ENCODE data around the gene RTRAF. TPM values are rescaled to one million over a fixed set of nuclear protein-coding genes. Genes with fewer than 3 reads are reported as not detected.

Gene RTRAF
- total RNA-seq, 1 donor from 2014 or later = 152 TPM

DNA sequence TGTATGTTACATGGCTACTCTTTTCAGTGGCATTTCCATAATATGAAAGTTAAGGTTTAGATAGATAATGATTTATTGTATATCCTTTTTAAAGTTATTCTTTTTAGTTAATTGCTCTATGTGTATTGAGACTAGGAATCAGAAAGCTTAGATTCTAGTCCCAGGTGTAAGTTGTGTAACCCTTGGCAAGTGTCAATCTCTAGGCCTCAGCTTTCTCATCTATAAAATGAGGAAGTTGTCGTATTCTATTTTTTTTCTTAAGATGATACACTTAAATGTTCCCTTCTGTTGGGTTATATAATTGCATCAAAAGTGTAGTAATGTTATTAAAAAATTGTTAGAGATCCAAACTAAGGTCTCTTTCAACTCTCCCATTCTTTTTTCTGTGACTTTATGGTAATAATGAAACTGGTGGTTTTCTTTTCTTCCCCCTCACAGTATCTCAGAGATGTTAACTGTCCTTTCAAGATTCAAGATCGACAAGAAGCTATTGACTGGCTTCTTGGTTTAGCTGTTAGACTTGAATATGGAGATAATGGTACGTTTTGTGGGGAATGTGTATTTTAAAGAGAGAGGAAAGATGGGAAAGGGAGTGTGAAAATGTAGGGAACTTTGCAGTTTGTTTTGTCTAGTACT is 4.1 kb downstream of the RTRAF start:
- DNase-seq (ENCODE audit: low spot score) = no peak

DNA sequence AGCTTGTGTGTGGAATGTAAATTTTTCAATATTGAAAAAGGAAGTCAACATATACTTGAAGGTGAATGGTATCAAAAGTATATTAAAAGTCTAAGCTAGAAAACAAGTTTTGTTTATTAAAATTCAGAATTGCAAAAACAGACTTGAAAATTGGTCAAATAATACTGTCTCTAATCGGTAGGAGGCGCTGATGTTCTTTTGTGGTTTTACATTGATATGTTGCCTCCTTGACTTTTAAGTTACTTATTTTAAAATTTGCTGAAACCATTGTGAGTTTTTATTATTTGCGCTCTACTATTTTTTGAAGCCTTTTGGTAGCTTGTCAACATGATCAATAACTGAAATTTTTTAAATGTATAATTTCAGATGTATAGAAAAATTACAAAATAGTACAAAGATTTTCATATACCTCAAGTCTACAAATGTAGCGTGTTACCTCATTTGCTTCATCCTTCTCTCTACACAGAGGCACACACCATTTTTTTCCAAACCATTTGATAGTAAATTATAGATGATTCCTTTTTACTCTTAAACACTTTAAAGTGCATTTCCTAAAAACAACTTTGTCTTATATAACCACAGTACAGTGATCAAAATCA is 6.9 kb downstream of the RTRAF start:
- DNase-seq (ENCODE audit: low spot score) = no peak

DNA sequence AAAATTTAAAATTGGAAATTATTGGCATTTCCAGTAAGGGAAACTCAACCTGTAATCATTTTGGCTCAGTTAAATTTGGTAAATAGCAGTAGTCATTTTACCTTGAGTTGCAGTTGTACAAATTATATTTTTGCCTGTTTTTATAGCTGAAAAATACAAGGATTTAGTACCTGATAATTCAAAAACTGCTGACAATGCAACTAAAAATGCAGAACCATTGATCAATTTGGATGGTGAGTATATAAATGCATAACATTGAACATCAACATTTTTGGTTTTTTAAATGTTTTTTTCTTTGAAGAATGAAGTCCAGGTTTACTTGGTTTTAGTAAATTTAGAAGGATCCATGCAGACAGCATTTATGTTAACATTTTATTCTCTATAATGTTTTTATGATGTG is 9.0 kb downstream of the RTRAF start:
- no peak for DNase-seq (ENCODE audit: low spot score)

DNA sequence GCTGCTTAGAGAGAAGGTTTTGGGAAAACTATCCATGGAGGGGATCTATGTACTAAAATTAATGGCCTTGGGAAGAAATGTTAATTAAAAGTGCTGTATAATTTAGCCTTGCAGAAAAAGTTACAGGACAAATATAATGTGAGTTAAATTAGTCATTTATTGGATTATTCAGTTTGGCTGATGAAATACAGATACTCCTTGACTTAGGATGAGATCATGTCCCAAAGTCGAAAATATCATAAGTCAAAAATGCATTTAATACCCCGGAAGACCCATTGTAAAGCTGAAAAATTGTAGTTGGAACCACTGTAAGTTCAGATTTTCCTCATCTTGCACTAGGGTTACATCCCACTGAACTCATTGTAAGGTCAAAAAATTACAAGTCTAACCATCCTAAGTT is 9.7 kb downstream of the RTRAF start:
- DNase-seq (ENCODE audit: low spot score) = no peak

DNA sequence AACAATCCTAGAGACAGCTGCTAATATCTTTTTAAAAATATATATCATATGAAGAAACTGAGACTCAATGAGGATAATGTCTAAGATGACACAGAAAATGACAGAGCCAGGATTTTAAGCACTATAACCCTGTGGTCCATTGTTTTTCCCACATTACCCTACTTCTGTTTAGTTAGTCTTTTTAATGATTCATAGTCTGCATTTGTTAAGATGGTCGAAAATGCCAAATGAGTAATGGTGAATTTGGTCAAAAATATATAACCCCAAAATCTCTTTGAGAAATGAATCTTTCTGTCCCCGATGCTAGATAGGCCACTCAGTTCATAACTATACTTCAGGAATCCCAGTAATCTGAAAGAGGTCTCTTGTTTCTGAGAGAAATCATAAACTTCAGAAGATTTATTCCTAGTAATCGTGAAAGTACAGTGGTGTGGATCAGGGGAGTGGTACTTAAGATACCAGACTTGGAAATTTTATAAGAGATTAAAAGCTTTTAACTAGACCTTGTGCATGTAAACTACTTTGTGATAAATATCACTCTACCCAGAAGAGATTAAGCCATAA is 10.8 kb downstream of the RTRAF start:
- DNase-seq (ENCODE audit: low spot score) = no peak

DNA sequence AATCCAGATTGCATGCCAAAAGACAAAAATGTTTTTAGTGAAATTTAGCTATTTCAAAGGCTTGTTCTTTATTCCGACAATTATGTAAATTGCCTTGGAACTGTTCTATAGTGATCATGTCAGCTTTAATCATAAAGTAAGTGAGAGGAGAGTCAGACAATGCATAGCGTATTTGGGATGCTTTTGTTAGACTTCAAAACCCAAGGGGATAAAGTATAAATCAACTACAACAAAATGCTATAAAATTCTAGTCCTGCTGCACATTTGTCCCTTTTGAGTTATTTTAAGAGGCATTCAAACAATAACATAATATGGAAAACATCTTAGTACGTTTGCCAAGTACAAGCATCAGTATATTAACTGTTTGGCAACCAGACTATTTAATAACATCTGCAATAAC is 11.3 kb downstream of the RTRAF start:
- no peak for DNase-seq (ENCODE audit: low spot score)

DNA sequence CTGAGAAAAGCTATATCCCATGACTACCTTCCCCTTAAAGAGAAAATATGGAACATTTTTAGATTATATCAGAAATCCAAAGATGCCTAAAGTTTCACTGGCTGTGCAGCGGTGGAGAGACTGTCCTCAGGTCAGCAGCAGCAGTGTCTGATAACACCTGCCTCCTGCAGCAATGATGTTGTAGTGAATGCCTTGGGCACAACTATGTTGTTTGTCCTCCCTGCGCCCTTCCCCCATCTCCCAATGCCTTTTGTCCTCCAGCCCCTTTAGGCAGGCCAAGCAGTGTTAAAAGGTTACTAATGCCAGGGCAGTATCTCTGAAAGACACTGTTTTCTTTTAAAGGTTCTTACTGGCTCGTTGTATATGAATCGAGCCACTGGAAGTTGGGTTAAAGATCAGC is 13.2 kb downstream of the RTRAF start:
- DNase-seq (ENCODE audit: low spot score) = no peak

DNA sequence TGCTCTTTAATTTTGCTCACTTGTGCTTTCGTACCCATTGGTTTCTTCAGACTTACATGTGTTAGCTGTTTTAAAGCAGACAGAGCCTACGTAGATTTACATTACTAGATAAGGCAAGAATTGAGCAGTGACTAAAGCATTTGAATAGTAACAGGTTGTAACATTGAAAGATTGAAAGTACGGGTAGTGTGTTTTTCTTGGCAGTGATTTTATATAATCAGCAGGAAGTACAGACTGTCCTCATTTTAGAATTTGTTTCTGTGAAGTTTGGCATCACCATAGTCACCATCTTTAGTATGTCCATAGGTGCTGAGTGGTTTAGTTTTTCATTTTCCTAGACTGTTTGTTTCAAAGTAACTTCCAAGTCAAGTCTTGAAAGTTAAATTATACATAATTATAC is 14.0 kb downstream of the RTRAF start:
- DNase-seq (ENCODE audit: low spot score) = no peak

DNA sequence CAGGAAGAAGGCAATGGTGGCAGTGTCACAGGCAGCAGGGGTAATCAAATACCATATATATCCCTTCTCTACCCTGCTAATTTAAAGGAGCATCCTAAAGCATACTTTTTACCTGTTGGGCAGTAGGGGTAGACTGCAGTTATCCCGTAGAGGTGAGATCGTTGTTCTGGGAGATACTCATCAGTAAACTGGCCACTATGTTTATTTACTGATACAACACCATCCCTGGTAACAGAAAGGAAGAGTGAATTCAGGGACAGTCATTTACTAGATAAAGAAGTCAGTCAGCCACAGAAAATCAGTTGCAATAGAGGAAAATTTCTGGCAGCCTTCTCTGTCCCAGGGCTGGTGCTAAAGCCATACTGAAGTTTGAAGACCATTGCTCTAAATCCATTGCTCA is 16.3 kb downstream of the RTRAF start:
- DNase-seq (ENCODE audit: low spot score) = no peak

DNA sequence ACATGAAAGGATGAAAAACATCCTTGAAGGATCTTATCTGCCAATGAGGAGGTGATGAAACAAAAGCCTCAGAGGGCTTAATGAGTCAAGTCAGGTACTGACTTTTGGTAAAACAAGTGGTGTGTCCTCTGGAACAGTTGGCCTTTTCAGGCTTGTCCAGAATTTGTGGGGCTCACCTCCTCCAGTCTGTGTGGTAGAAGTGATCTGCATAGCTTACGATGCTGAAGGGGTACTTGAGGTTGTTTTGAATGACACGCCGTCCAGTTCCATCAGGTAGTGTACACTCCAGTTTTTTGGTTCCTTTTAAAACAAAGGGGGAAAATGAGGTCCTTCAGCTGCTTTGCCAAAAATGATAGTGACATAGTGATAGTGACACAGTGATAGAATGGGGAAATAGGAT is 17.0 kb downstream of the RTRAF start:
- DNase-seq (ENCODE audit: low spot score) = no peak

DNA sequence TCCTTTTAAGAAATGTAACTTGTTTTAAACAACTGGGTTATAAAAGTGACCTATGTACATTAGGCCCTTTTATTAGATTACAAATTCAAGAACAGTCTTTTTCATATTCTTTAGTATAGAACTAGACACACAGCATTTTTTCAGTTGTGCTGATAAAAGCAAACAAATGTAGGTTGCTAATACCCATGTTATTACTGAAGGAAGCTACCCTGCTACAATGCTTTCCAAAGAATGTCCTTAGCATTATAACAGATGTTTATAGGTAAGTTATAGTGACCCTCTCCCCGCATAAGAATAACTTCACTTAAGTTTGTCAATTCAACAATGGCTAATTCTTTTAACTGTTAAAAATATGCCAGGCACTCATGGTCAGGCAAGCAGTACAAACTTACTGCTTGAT is 17.9 kb downstream of the RTRAF start:
- DNase-seq (ENCODE audit: low spot score) = no peak

DNA sequence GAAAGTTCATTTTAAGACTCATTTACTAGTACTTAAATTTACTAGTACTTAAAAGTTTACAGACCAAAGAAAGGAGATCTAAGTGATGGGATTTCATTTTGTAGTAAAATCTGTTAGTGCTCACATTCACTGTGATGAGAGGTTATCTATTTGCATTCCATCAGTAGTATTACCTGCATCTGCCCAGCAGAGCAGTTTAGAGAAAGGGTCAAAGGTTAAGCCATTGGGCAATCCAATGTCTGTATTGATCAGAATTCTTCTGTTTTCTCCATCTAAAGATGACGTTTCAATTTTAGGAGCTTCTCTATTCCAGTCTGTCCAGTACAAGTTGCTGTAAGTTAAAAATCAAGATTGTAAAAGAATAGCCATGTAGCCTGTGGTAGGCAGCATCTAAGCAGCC is 18.3 kb downstream of the RTRAF start:
- no peak for DNase-seq (ENCODE audit: low spot score)

DNA sequence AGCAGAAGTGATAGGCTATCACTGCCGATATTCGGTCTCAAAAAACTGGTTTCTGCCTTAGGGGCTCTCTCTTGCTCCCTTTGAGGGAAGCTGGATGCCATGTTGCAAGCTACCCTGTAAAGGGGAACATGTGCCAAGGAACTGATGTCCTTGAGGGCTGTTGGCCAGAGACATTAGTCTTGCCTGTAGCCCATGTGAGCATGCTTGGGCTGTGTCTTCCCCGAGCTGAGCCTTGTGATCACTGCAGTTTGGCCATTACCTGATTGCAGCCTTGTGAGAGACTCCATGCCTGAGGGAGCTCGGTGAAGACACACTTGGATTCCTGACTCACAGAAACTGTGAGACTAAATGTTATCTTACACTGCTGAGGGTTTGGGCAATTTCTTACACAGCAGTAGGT is 18.8 kb downstream of the RTRAF start:
- DNase-seq (ENCODE audit: low spot score) = no peak

DNA sequence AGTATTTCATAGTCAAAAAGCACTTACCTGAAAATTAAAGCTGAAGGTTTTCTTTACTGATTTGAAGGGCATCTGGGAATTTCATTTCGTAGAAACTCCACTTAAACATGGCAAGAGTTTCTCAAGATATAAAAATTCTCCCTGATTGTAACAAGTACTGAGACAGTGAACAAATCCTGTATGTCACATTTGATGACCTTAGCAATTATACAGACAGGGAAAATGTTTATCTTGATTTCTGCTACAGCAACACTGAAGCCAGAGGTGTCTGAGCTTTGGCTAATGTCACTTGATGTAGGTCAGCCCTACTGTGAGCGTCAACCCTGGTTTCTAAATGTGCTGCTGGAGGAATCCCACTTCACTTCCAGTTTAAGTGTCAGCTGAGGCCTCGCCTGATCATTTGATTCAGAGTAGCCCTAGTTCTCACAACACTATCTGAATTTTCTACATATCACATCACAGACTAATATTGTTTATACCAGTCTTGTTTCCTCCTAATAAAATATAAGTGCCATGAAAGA is 20.9 kb downstream of the RTRAF start:
- no peak for DNase-seq (ENCODE audit: low spot score)

DNA sequence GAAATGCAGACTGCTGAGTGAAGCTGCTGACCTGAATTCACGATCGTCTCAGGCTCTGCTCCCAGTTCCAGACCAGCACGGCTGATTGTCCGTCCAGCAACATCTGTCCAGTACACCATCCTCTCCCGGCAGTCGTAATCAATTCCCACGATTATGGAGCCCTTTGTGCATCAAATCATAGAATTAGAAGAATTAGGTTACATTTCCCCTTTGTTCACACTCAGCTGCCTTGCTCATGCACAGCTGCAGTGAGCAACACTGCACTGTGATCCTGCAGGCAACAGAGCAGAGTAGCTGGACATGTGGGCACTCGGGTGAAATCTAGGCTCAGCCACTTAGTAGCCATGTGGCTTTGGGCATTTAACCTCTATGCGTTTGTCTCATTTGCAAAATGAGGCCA is 22.2 kb downstream of the RTRAF start:
- no peak for DNase-seq (ENCODE audit: low spot score)

DNA sequence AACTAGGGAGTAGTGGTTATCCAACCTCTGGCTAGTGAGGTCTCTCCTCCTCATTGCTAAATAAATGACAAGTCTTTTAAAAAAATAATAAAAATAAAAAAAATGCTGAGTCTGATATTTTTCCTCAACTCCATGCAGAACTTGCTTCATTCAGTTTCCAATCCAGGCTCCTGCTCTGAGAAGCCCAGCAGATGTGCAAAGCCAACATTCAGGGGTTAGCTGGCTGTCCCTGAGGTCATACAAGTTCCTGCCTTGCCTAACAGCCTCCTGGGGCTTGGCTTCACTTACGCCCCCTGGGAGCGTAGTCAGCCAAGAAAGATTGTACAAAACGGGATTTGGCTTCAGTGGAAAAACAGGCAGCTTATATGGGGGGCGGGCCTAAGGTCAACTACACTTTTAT is 23.3 kb downstream of the RTRAF start:
- no peak for DNase-seq (ENCODE audit: low spot score)

DNA sequence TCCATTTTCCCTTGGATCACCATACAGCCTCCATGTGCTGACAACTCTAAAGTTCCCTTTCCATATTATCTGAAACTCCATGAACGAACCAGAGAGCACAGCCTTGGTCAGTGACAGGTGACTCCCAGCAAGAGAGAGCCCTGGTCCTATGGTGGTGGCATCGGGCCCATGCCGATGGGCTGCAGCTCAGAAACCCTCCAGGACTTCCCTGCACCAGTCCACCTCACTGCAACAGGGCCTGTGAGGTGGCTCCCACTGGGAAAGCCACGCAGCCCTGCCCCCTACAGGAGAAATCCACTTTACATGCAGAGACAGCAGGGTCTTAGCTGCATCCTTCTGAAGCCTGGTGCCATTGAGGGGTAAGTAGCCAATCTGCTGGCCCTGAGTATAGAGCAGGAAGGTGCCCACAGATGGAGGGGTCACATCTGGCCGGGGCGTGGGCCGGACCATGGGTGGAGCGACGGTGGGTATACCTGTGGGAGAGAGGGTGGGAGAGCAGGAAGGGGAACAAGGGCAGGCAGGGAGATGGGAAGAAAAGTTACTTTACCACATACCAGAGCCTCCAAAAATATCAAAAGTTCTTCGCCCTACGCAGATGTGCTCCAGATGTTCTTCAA is 24.7 kb downstream of the RTRAF start:
- no peak for DNase-seq (ENCODE audit: low spot score)

DNA sequence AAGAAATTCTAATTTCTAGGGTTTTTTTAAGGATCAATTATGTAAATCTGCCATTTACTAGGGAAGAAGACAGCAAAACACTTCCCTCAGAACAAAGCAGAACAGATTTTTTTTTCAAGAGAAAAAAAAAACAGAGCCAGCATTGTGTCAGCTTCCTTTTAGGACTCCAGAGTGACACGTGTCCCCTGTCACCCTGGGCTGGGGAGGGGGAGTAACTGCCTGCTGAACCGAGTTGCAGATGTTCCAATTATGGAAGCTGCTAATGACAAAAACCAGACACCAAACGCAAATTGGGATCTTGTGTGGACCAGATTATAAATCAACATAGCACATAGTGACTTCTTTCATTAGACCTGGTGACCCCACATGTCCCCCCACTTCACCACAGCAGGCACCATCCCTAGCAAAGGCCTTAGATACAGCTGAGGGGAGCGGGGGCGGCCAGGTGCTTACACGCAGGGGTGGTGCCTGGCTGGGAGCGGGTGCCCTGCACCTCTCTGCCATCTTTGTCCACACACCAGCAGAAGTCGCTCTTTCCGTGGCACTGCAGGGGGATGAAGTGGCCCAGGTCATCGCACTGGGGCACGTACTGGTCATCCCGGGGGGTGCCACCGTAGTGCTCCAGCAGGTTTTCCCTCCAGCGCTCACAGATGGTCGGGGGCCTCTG is 25.4 kb downstream of the RTRAF start:
- DNase-seq (ENCODE audit: low spot score) = no peak

DNA sequence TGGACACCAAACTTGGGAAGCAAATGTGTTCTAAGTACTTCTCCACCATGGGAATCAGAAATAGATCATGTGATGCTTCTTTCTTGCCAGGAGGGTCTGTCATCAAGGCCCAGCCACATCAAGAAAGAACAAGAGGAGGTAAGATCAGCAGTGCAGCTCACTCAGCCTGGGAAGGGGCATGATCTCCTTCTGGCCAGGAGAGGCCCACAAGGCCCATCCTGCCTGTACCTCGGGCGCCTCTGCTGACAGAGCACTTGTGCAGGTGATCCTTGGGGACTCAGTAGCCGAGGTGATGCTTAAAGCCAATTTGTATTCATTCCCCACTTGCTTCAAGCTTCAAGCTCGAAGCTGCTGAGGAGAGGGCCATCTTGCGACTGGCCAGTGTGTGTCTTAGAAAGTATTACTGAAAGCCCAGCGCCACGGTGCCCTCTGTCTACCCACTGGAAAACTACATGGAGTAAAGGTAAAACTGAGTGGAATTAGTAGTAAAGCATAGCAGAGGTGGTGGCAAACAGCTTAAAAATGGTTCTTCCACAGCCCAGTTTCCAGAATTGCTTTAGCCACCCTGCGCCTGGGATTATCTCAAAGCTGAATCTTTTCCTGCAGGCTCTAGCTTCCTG is 26.2 kb downstream of the RTRAF start:
- no peak for DNase-seq (ENCODE audit: low spot score)

DNA sequence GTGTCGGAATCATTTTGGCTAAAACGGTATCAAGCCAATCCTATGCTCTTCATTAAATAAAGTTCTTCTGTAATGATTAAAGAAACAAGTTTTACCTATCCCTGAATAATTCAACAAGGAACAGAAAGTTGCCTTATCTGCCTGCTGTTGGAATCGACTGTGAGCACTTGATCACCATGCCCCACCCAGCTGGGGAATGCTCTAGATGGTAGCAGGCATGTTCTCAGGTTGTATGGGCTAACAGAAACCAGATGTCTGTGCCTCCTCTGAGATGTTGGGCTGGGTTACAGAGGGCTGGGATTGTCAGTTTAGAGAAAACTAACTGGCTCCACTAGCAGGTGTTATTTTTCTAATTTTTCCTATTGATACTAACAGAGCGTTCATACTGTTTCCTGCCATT is 28.9 kb downstream of the RTRAF start:
- no peak for DNase-seq (ENCODE audit: low spot score)

DNA sequence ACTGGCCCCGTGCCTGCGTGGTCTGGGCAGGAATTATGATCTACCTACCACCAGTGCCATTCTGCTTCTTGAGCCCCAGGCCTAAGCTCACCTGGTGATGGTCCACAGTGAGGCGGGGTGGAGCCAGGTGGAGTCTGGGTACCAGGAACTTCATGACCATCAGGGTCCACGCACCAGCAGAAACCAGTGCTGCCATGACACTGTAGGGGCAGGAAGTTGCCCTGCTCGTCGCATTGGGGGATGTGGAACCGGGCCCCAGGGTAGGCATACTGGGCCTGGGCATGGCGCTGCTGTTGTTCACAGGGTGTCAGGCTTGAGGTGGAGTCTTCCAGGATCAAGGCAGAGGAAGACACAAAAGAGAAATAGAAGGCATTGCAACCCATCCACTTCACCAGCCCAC is 29.6 kb downstream of the RTRAF start:
- no peak for DNase-seq (ENCODE audit: low spot score)

DNA sequence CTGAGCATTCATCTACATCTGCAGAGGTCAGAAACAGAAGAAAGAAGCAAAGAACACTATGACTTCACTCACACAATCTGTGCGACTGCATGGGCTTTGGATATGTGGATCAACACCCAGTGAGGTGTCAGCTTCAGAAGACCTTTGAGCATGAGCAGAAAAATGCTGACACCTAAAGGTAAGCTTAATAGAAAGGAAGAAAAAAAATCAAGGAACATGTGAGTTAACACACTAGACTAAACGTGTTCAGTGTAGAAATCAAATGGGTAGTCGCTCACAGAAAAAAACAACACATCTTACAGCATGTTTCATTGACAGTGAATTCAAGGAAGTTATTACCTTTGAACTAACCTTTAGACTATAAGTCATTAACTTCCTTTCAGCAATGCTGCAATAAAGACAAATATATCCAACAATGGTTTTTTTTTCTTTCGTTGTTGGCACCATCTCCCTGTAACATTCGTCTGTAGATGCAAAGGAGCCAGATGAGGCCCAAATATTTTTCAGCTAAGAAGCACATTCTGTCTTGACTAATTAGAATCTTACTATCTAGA is 30.9 kb downstream of the RTRAF start:
- no peak for DNase-seq (ENCODE audit: low spot score)
